ENCODE results near the gene SLC7A1.

The SLC7A1 gene

DNA sequence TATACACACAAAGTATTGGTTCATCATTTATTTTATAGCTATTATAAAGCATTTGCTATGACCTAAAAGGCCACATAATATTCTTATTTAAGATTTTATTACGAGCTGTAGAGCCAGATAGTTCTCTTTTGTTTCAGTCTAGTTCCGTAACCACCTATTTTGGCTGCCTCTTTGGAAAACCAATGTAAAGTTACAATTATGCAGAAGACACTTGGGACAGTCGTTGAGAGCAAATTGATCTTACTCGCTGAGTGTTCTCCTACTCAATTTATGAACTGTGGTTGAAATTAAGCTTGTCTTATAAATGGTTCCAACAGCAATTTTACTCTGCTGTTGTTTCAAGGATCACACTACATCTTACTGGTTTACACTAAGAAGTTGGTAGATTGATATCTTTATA lies 122.3 kb downstream of the SLC7A1 start:
- H3K9ac ChIP-seq (ENCODE audit: low read depth in 1 of 2, low read length in 2 of 2), result no peak overlapping the region
- H3K9me3 ChIP-seq (ENCODE audit: control insufficient read depth in 2 of 2, low read length in 2 of 2), result no peaks in the 10 kb centered on the region
- H3K27me3 ChIP-seq (ENCODE audit: control insufficient read depth in 2 of 2, insufficient read depth in 2 of 2, low read length in 2 of 2), result no peaks in the 10 kb centered on the region
- no peak overlapping the region for H3K4me3 ChIP-seq (ENCODE audit: low read length in 2 of 2)
- H3K4me1 ChIP-seq (ENCODE audit: control insufficient read depth in 2 of 2, insufficient read depth in 2 of 2, low read length in 2 of 2), result no peaks in the 10 kb centered on the region
- no peaks in the 10 kb centered on the region for H3K36me3 ChIP-seq (ENCODE audit: control insufficient read depth in 2 of 2, insufficient read depth in 2 of 2, low read length in 2 of 2)
- no peak overlapping the region for H3K27ac ChIP-seq (ENCODE audit: low read depth in 2 of 2, low read length in 2 of 2)

DNA sequence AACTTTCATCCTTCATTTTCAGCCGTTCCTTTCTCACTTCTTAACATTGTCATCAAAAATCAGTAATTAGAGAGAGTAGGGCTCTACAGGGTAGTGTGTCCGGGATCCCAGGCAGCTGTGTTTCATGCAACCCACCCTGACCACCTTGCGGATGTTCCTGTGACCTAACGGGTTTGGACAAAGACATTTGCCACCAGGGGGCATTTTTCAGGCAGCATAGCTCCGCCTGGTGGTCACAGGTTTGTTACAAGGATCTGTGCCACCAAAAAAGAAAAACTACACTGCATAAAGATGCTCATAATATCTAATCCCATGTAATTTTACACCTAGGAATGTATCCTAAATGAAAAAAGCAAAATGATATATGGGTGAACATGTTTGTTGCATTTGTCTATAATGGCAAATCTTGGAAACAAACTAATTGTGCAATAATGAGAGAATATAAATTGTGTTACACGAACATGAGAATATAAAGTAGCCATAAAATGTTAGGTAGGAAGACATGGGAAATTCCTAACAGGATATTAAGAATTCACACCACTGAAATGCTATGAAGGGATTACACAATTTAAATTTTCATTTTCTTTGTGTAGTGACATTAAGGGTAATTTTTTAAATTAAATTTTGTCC lies 123.0 kb downstream of the SLC7A1 start:
- Histone ChIP-seq H3K27me3 (ENCODE audit: control insufficient read depth in 2 of 2, insufficient read depth in 2 of 2, low read length in 2 of 2) (no peaks in the 10 kb centered on the region), H3K27ac (ENCODE audit: low read depth in 2 of 2, low read length in 2 of 2) (no peak overlapping the region), H3K36me3 (ENCODE audit: control insufficient read depth in 2 of 2, insufficient read depth in 2 of 2, low read length in 2 of 2) (no peaks in the 10 kb centered on the region), H3K4me3 (ENCODE audit: low read length in 2 of 2) (no peak overlapping the region), H3K9ac (ENCODE audit: low read depth in 1 of 2, low read length in 2 of 2) (no peak overlapping the region), H3K4me1 (ENCODE audit: control insufficient read depth in 2 of 2, insufficient read depth in 2 of 2, low read length in 2 of 2) (no peaks in the 10 kb centered on the region), H3K9me3 (ENCODE audit: control insufficient read depth in 2 of 2, low read length in 2 of 2) (no peaks in the 10 kb centered on the region)

DNA sequence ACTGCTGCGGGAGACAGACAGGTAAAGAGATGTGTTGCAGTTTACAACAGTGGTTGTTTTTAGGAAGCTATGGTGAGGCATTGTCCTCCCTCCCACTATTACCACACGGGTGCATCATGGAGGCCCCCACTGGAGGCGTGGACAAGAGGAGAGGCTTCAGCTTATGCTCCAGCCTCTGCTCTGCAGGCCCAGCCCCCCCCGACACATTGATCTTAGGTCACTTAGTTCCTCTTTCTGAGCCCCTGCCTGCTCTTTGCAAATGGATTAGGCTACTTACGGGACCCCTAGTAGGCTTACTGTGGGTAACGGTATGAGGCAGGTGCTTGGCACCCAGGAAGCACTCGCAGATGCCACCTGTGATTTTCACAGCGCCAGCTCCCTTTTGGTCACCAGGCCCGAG lies 123.9 kb downstream of the SLC7A1 start:
- no peak overlapping the region for H3K4me3 ChIP-seq (ENCODE audit: low read length in 2 of 2)
- no peaks in the 10 kb centered on the region for H3K9me3 ChIP-seq (ENCODE audit: control insufficient read depth in 2 of 2, low read length in 2 of 2)
- no peak overlapping the region for H3K27ac ChIP-seq (ENCODE audit: low read depth in 2 of 2, low read length in 2 of 2)
- no peaks in the 10 kb centered on the region for H3K27me3 ChIP-seq (ENCODE audit: control insufficient read depth in 2 of 2, insufficient read depth in 2 of 2, low read length in 2 of 2)
- no peaks in the 10 kb centered on the region for H3K4me1 ChIP-seq (ENCODE audit: control insufficient read depth in 2 of 2, insufficient read depth in 2 of 2, low read length in 2 of 2)
- H3K36me3 ChIP-seq (ENCODE audit: control insufficient read depth in 2 of 2, insufficient read depth in 2 of 2, low read length in 2 of 2), result no peaks in the 10 kb centered on the region
- H3K9ac ChIP-seq (ENCODE audit: low read depth in 1 of 2, low read length in 2 of 2), result no peak overlapping the region

DNA sequence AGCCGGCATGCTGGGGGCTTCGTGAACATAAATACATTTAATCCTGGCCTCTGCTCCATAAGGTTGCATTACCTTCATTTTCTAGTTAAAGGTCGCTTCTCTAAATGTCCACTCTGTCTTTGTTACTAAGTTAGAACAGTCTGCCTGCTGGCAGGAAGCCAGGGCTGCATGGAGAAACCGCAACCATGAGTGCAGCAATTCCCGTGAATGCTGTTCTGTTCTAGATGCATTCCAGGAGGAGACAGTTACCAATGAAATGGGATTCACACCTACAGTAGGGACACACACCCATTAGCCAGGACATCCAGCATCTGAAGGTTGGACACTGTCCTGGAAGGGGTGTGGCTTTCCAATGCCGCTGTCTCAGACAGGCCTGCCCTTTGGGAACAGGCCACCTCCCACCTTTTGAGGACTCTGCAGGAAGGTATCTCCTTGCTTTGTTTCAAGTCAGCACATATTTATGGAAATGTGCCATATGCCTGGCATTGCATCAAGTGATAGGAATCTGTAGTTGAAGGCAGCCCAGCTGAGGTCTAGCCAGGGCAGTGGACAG lies 129.7 kb downstream of the SLC7A1 start:
- no peak overlapping the region for H3K4me3 ChIP-seq (ENCODE audit: low read length in 2 of 2)
- H3K36me3 ChIP-seq (ENCODE audit: control insufficient read depth in 2 of 2, insufficient read depth in 2 of 2, low read length in 2 of 2), result no peaks in the 10 kb centered on the region
- H3K9me3 ChIP-seq (ENCODE audit: control insufficient read depth in 2 of 2, low read length in 2 of 2), result no peaks in the 10 kb centered on the region
- no peak overlapping the region for H3K9ac ChIP-seq (ENCODE audit: low read depth in 1 of 2, low read length in 2 of 2)
- no peaks in the 10 kb centered on the region for H3K4me1 ChIP-seq (ENCODE audit: control insufficient read depth in 2 of 2, insufficient read depth in 2 of 2, low read length in 2 of 2)
- H3K27me3 ChIP-seq (ENCODE audit: control insufficient read depth in 2 of 2, insufficient read depth in 2 of 2, low read length in 2 of 2), result no peaks in the 10 kb centered on the region
- no peak overlapping the region for H3K27ac ChIP-seq (ENCODE audit: low read depth in 2 of 2, low read length in 2 of 2)

DNA sequence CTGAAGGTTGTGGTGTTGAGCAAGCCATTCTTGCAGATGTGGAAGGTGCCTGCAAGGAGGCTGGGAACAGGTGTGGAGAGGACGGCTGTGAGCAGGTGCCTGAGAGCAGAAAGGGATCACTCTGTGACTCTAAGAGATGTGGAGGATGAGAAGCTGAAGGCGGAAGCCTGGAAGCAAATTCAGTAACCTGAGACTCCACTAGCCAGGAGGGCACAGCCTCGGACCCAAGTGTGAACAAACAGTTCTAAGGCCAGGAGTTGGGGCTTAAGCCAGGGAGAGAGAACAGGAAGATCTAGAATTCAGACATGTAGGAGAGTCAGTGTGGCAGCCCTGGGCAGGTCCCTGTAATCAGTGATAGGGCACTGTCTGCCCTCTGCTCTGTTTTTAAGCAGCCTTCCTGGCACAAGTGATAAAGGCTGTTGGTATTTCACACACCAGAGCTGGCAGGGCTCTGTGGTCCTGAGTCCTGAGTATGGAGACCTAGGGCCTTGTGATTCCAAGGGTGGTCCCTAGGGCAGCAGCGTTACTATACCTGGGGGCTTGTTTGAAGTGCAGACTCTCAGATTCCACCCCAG lies 131.3 kb downstream of the SLC7A1 start:
- Histone ChIP-seq H3K9ac (ENCODE audit: low read depth in 1 of 2, low read length in 2 of 2) (no peak overlapping the region), H3K4me1 (ENCODE audit: control insufficient read depth in 2 of 2, insufficient read depth in 2 of 2, low read length in 2 of 2) (no peaks in the 10 kb centered on the region), H3K27me3 (ENCODE audit: control insufficient read depth in 2 of 2, insufficient read depth in 2 of 2, low read length in 2 of 2) (no peaks in the 10 kb centered on the region), H3K27ac (ENCODE audit: low read depth in 2 of 2, low read length in 2 of 2) (no peak overlapping the region), H3K9me3 (ENCODE audit: control insufficient read depth in 2 of 2, low read length in 2 of 2) (no peaks in the 10 kb centered on the region), H3K4me3 (ENCODE audit: low read length in 2 of 2) (no peak overlapping the region), H3K36me3 (ENCODE audit: control insufficient read depth in 2 of 2, insufficient read depth in 2 of 2, low read length in 2 of 2) (no peaks in the 10 kb centered on the region)

DNA sequence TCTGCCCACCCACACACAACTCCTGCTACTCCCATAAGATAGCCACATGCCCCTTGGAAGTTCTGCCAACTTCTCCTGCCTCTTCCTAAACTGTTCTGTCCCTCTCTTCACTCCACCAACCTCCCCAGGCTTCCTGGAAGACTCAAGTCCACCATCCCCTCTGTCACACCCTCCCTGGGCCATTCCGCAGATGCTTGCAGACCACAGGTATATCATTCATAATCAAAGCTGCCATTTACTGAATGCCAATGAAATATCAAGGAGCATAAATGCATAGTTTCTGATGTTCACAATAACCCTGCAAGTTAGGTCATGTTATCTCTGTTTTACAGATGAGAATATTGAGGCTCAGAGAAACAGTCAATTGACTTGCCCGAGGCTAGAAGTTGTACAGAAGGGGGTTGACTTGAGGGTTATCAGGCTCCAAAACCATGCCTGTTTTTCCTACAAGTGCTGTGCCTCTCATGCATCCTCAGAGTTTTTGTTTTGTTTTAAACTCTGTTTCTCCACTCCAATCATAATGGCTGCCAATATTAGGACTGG lies 135.6 kb downstream of the SLC7A1 start:
- H3K27ac ChIP-seq (ENCODE audit: low read depth in 2 of 2, low read length in 2 of 2), result no peak overlapping the region
- H3K9me3 ChIP-seq (ENCODE audit: control insufficient read depth in 2 of 2, low read length in 2 of 2), result no peaks in the 10 kb centered on the region
- no peak overlapping the region for H3K9ac ChIP-seq (ENCODE audit: low read depth in 1 of 2, low read length in 2 of 2)
- H3K4me1 ChIP-seq (ENCODE audit: control insufficient read depth in 2 of 2, insufficient read depth in 2 of 2, low read length in 2 of 2), result no peaks in the 10 kb centered on the region
- H3K27me3 ChIP-seq (ENCODE audit: control insufficient read depth in 2 of 2, insufficient read depth in 2 of 2, low read length in 2 of 2), result no peaks in the 10 kb centered on the region
- H3K36me3 ChIP-seq (ENCODE audit: control insufficient read depth in 2 of 2, insufficient read depth in 2 of 2, low read length in 2 of 2), result no peaks in the 10 kb centered on the region
- no peak overlapping the region for H3K4me3 ChIP-seq (ENCODE audit: low read length in 2 of 2)

All from mucosa of rectum (tissue), 2 donors.